GOT3 (cell line): ENCODE results near the gene MYH8.

Source experiments
- DNase-seq: peaks from one replicate; lab custom pipeline; 2025; ENCODE audit warnings: mixed read lengths; lab: John Stamatoyannopoulos, UW

MYH8 gene

GRCh38 chr17:10380631-10381408 lies 40.9 kb downstream of the MYH8 start:
- no peak for DNase-seq

GRCh38 chr17:10372906-10373305 lies 48.8 kb downstream of the MYH8 start, which contains the start of gene MYH13:
Gene MYH13 (minus strand): TSS chr17:10373006. CDS start chr17:10364530, 8,476 bp downstream.
- no peak for DNase-seq

GRCh38 chr17:10370016-10370608 lies 51.6 kb downstream of the MYH8 start:
- DNase-seq = no peak

- no peak for DNase-seq
Measured at GRCh38 chr17:10369239-10369638, 52.5 kb downstream of the MYH8 start.

- DNase-seq = no peak
Measured at GRCh38 chr17:10368561-10368960, 53.2 kb downstream of the MYH8 start.

- DNase-seq = no peak
Measured at GRCh38 chr17:10360578-10360977, 61.2 kb downstream of the MYH8 start.

GRCh38 chr17:10357768-10358167 lies 64.0 kb downstream of the MYH8 start:
- no peak for DNase-seq

GRCh38 chr17:10354651-10355050 lies 67.1 kb downstream of the MYH8 start:
- DNase-seq = no peak

GRCh38 chr17:10352893-10353292 lies 68.9 kb downstream of the MYH8 start:
- DNase-seq = no peak

GRCh38 chr17:10349403-10349802 lies 72.3 kb downstream of the MYH8 start:
- DNase-seq = no peak

GRCh38 chr17:10344816-10345215 lies 76.9 kb downstream of the MYH8 start:
- DNase-seq = no peak
